HEK293 (cell line): Measurements from ENCODE around the gene KANSL2.

Source experiments
- GFI1B ChIP-seq: fragments of 450-650 bp; formaldehyde crosslinking; IDR thresholded peaks from 2 replicates; pipeline ENCODE4 v1.5.1; 2016; ENCODE audit warnings: missing biosample characterization, missing genetic modification characterization
- HOXD13 ChIP-seq: sonication (generic); formaldehyde crosslinking; IDR thresholded peaks from 2 replicates; pipeline ENCODE4 v1.8.0; 2022; ENCODE audit warnings: missing genetic modification reagents, borderline replicate concordance
- PATZ1 ChIP-seq: fragments of 450-650 bp; formaldehyde crosslinking; IDR thresholded peaks from 2 replicates; pipeline ENCODE4 v1.5.1; 2016; ENCODE audit warnings: missing biosample characterization, missing genetic modification characterization
- RBAK ChIP-seq: fragments of 450-650 bp; formaldehyde crosslinking; IDR thresholded peaks from 2 replicates; pipeline ENCODE4 v1.5.1; 2016; ENCODE audit warnings: missing biosample characterization, missing genetic modification characterization
- SP7 ChIP-seq: fragments of 450-650 bp; formaldehyde crosslinking; IDR thresholded peaks from 2 replicates; pipeline ENCODE4 v1.5.1; 2016; ENCODE audit warnings: missing biosample characterization, missing genetic modification characterization
- ZBTB21 ChIP-seq: fragments of 450-650 bp; formaldehyde crosslinking; IDR thresholded peaks from 2 replicates; pipeline ENCODE4 v1.5.1; 2017; ENCODE audit warnings: missing biosample characterization, missing genetic modification characterization
- ZBTB6 ChIP-seq: fragments of 450-650 bp; formaldehyde crosslinking; IDR thresholded peaks from 2 replicates; pipeline ENCODE4 v1.5.1; 2017; ENCODE audit warnings: missing biosample characterization, missing genetic modification characterization
- ZBTB7A ChIP-seq: fragments of 450-650 bp; formaldehyde crosslinking; IDR thresholded peaks from 2 replicates; pipeline ENCODE4 v1.5.1; 2016; ENCODE audit warnings: low read depth, missing biosample characterization, missing genetic modification characterization
- ZFP37 ChIP-seq: fragments of 450-650 bp; formaldehyde crosslinking; IDR thresholded peaks from 2 replicates; pipeline ENCODE4 v1.5.1; 2016; ENCODE audit warnings: missing biosample characterization, missing genetic modification characterization
- ZFP41 ChIP-seq: fragments of 450-650 bp; formaldehyde crosslinking; IDR thresholded peaks from 2 replicates; pipeline ENCODE4 v1.5.1; 2016; ENCODE audit warnings: missing biosample characterization, missing genetic modification characterization, borderline replicate concordance
- ZNF121 ChIP-seq: fragments of 450-650 bp; formaldehyde crosslinking; IDR thresholded peaks from 2 replicates; pipeline ENCODE4 v1.5.1; 2016; ENCODE audit warnings: missing biosample characterization, missing genetic modification characterization
- ZNF221 ChIP-seq: fragments of 450-650 bp; formaldehyde crosslinking; IDR thresholded peaks from 2 replicates; pipeline ENCODE4 v1.5.1; 2017; ENCODE audit warnings: missing biosample characterization, missing genetic modification characterization, borderline replicate concordance
- ZNF341 ChIP-seq: fragments of 450-650 bp; formaldehyde crosslinking; IDR thresholded peaks from 2 replicates; pipeline ENCODE4; 2016; ENCODE audit warnings: low read depth, missing biosample characterization, missing genetic modification characterization
- ZNF433 ChIP-seq: fragments of 450-650 bp; formaldehyde crosslinking; IDR thresholded peaks from 2 replicates; pipeline ENCODE4 v1.5.1; 2016; ENCODE audit warnings: missing biosample characterization, missing genetic modification characterization, low read depth
- ZNF510 ChIP-seq: fragments of 450-650 bp; formaldehyde crosslinking; IDR thresholded peaks from 2 replicates; pipeline ENCODE4 v1.5.1; 2018; ENCODE audit warnings: mild to moderate bottlenecking, missing genetic modification characterization, missing biosample characterization; ENCODE audit not compliant: insufficient replicate concordance
- ZNF529 ChIP-seq: fragments of 450-650 bp; formaldehyde crosslinking; IDR thresholded peaks from 2 replicates; pipeline ENCODE4 v1.5.1; 2017; ENCODE audit warnings: missing genetic modification characterization, missing biosample characterization; ENCODE audit not compliant: insufficient replicate concordance
- ZNF549 ChIP-seq: fragments of 450-650 bp; IDR thresholded peaks from 2 replicates; pipeline ENCODE4 v1.5.1; 2018; ENCODE audit warnings: missing biosample characterization, missing genetic modification characterization, mild to moderate bottlenecking, inconsistent platforms, moderate library complexity
- ZNF585B ChIP-seq: fragments of 450-650 bp; formaldehyde crosslinking; IDR thresholded peaks from 2 replicates; pipeline ENCODE4 v1.5.1; 2016; ENCODE audit warnings: missing biosample characterization, missing genetic modification characterization
- ZNF623 ChIP-seq: fragments of 450-650 bp; formaldehyde crosslinking; IDR thresholded peaks from 2 replicates; pipeline ENCODE4 v1.5.1; 2016; ENCODE audit warnings: missing biosample characterization, missing genetic modification characterization
- ZNF626 ChIP-seq: fragments of 450-650 bp; sonication (Bioruptor Pico); formaldehyde crosslinking; IDR thresholded peaks from 2 replicates; pipeline ENCODE4 v1.5.1; 2018; ENCODE audit warnings: missing biosample characterization, missing genetic modification characterization, inconsistent platforms
- ZNF777 ChIP-seq: fragments of 450-650 bp; formaldehyde crosslinking; IDR thresholded peaks from 2 replicates; pipeline ENCODE4 v1.5.1; 2017; ENCODE audit warnings: missing biosample characterization, missing genetic modification characterization, borderline replicate concordance
- ZNF792 ChIP-seq: fragments of 450-650 bp; formaldehyde crosslinking; IDR thresholded peaks from 2 replicates; pipeline ENCODE4 v1.5.1; 2016; ENCODE audit warnings: missing biosample characterization, missing genetic modification characterization
- ZNF830 ChIP-seq: fragments of 450-650 bp; IDR thresholded peaks from 2 replicates; pipeline ENCODE4 v1.5.0; 2018; ENCODE audit warnings: missing biosample characterization, missing genetic modification characterization, low read depth, mild to moderate bottlenecking, moderate library complexity
- ZSCAN23 ChIP-seq: fragments of 450-650 bp; formaldehyde crosslinking; IDR thresholded peaks from 2 replicates; pipeline ENCODE4 v1.5.1; 2016; ENCODE audit warnings: missing biosample characterization, missing genetic modification characterization
- ZSCAN4 ChIP-seq: fragments of 450-650 bp; formaldehyde crosslinking; IDR thresholded peaks from 2 replicates; pipeline ENCODE4 v1.5.1; 2017; ENCODE audit warnings: missing biosample characterization, missing genetic modification characterization
- TF ChIP-seq, protein P1 (sequence below): fragments of 450-650 bp; formaldehyde crosslinking; IDR thresholded peaks from 2 replicates; pipeline ENCODE4 v1.5.1; 2016; ENCODE audit warnings: missing biosample characterization, missing genetic modification characterization
- TF ChIP-seq, protein P2 (sequence below): fragments of 450-650 bp; formaldehyde crosslinking; IDR thresholded peaks from 2 replicates; pipeline ENCODE4 v1.5.0; 2017; ENCODE audit warnings: missing biosample characterization, missing genetic modification characterization, borderline replicate concordance
- TF ChIP-seq, protein P3 (sequence below): fragments of 450-650 bp; formaldehyde crosslinking; IDR thresholded peaks from 2 replicates; pipeline ENCODE4 v1.5.1; 2016; ENCODE audit warnings: missing biosample characterization, missing genetic modification characterization

KANSL2 gene

GRCh38 chr12:48681710-48682532 is at the start of gene KANSL2 (continued):
- TF ChIP-seq PATZ1 (peak; percentile 58), ZNF433 (tag by site-specific recombination) (no peak), ZNF549 (tag by site-specific recombination) (no peak), SP7 (peak; percentile 82), RBAK (no peak), HOXD13 (CRISPR knock-in tag) (no peak), ZNF623 (no peak), ZNF626 (no peak), ZBTB7A (tag by site-specific recombination) (no peak), GFI1B (no peak), ZBTB21 (tag by site-specific recombination) (no peak), ZNF341 (tag by site-specific recombination) (no peak), ZNF529 (no peak), ZNF830 (tag by site-specific recombination) (no peak), ZSCAN4 (tag by site-specific recombination) (peak; percentile 44; the same call in 1 of the 2 replicates), ZNF510 (tag by site-specific recombination) (no peak), ZBTB6 (tag by site-specific recombination) (peak; percentile 34; the same call in 1 of the 2 replicates), ZSCAN23 (tag by site-specific recombination) (no peak), ZNF585B (tag by site-specific recombination) (peak; percentile 39; the same call in 1 of the 2 replicates), ZNF777 (tag by site-specific recombination) (peak; percentile 50; the same call in 1 of the 2 replicates), ZNF221 (tag by site-specific recombination) (no peak), ZNF792 (tag by site-specific recombination) (peak; percentile 70; the same call in 1 of the 2 replicates), ZNF121 (tag by site-specific recombination) (0 out of 2 replicates have a peak, but pooled peaks have one; percentile 52), ZFP41 (no peak), ZFP37 (tag by site-specific recombination) (peak; percentile 95; the same call in 1 of the 2 replicates)
- TF ChIP-seq, protein P1, sequence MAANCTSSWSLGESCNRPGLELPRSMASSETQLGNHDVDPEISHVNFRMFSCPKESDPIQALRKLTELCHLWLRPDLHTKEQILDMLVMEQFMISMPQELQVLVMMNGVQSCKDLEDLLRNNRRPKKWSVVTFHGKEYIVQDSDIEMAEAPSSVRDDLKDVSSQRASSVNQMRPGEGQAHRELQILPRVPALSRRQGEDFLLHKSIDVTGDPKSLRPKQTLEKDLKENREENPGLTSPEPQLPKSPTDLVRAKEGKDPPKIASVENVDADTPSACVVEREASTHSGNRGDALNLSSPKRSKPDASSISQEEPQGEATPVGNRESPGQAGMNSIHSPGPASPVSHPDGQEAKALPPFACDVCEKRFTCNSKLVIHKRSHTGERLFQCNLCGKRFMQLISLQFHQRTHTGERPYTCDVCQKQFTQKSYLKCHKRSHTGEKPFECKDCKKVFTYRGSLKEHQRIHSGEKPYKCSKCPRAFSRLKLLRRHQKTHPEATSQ (tag by site-specific recombination) = peak; percentile 98; the same call in 1 of the 2 replicates
- TF ChIP-seq, protein P2, sequence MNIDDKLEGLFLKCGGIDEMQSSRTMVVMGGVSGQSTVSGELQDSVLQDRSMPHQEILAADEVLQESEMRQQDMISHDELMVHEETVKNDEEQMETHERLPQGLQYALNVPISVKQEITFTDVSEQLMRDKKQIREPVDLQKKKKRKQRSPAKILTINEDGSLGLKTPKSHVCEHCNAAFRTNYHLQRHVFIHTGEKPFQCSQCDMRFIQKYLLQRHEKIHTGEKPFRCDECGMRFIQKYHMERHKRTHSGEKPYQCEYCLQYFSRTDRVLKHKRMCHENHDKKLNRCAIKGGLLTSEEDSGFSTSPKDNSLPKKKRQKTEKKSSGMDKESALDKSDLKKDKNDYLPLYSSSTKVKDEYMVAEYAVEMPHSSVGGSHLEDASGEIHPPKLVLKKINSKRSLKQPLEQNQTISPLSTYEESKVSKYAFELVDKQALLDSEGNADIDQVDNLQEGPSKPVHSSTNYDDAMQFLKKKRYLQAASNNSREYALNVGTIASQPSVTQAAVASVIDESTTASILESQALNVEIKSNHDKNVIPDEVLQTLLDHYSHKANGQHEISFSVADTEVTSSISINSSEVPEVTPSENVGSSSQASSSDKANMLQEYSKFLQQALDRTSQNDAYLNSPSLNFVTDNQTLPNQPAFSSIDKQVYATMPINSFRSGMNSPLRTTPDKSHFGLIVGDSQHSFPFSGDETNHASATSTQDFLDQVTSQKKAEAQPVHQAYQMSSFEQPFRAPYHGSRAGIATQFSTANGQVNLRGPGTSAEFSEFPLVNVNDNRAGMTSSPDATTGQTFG = no peak
- TF ChIP-seq, protein P3, sequence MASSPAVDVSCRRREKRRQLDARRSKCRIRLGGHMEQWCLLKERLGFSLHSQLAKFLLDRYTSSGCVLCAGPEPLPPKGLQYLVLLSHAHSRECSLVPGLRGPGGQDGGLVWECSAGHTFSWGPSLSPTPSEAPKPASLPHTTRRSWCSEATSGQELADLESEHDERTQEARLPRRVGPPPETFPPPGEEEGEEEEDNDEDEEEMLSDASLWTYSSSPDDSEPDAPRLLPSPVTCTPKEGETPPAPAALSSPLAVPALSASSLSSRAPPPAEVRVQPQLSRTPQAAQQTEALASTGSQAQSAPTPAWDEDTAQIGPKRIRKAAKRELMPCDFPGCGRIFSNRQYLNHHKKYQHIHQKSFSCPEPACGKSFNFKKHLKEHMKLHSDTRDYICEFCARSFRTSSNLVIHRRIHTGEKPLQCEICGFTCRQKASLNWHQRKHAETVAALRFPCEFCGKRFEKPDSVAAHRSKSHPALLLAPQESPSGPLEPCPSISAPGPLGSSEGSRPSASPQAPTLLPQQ (tag by site-specific recombination) = peak; percentile 77
